ENCODE data around the gene PET100. TPM values are rescaled to one million over a fixed set of nuclear protein-coding genes. Genes with fewer than 3 reads are reported as not detected.

Gene PET100
- total and polyA plus RNA-seq, 2 experiments from 2014 or later = 8.6 to 636 TPM

GRCh38 chr19:7650148-7650547 is 20.6 kb downstream of the PET100 start (continued):
- TF ChIP-seq, protein P1, sequence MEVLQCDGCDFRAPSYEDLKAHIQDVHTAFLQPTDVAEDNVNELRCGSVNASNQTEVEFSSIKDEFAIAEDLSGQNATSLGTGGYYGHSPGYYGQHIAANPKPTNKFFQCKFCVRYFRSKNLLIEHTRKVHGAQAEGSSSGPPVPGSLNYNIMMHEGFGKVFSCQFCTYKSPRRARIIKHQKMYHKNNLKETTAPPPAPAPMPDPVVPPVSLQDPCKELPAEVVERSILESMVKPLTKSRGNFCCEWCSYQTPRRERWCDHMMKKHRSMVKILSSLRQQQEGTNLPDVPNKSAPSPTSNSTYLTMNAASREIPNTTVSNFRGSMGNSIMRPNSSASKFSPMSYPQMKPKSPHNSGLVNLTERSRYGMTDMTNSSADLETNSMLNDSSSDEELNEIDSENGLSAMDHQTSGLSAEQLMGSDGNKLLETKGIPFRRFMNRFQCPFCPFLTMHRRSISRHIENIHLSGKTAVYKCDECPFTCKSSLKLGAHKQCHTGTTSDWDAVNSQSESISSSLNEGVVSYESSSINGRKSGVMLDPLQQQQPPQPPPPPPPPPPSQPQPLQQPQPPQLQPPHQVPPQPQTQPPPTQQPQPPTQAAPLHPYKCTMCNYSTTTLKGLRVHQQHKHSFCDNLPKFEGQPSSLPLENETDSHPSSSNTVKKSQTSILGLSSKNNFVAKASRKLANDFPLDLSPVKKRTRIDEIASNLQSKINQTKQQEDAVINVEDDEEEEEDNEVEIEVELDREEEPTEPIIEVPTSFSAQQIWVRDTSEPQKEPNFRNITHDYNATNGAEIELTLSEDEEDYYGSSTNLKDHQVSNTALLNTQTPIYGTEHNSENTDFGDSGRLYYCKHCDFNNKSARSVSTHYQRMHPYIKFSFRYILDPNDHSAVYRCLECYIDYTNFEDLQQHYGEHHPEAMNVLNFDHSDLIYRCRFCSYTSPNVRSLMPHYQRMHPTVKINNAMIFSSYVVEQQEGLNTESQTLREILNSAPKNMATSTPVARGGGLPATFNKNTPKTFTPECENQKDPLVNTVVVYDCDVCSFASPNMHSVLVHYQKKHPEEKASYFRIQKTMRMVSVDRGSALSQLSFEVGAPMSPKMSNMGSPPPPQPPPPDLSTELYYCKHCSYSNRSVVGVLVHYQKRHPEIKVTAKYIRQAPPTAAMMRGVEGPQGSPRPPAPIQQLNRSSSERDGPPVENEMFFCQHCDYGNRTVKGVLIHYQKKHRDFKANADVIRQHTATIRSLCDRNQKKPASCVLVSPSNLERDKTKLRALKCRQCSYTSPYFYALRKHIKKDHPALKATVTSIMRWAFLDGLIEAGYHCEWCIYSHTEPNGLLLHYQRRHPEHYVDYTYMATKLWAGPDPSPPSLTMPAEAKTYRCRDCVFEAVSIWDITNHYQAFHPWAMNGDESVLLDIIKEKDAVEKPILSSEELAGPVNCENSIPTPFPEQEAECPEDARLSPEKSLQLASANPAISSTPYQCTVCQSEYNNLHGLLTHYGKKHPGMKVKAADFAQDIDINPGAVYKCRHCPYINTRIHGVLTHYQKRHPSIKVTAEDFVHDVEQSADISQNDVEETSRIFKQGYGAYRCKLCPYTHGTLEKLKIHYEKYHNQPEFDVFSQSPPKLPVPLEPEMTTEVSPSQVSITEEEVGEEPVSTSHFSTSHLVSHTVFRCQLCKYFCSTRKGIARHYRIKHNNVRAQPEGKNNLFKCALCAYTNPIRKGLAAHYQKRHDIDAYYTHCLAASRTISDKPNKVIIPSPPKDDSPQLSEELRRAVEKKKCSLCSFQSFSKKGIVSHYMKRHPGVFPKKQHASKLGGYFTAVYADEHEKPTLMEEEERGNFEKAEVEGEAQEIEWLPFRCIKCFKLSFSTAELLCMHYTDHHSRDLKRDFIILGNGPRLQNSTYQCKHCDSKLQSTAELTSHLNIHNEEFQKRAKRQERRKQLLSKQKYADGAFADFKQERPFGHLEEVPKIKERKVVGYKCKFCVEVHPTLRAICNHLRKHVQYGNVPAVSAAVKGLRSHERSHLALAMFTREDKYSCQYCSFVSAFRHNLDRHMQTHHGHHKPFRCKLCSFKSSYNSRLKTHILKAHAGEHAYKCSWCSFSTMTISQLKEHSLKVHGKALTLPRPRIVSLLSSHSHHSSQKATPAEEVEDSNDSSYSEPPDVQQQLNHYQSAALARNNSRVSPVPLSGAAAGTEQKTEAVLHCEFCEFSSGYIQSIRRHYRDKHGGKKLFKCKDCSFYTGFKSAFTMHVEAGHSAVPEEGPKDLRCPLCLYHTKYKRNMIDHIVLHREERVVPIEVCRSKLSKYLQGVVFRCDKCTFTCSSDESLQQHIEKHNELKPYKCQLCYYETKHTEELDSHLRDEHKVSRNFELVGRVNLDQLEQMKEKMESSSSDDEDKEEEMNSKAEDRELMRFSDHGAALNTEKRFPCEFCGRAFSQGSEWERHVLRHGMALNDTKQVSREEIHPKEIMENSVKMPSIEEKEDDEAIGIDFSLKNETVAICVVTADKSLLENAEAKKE (CRISPR knock-in tag; IDR thresholded peaks at IDR 0.05) = no peak
- TF ChIP-seq CREB1 (CRISPR knock-in tag; IDR thresholded peaks at IDR 0.05; ENCODE audit: low read depth) = no peak
- no peak for TF ChIP-seq POLR2AphosphoS5 (IDR thresholded peaks at IDR 0.05; ENCODE audit: low read depth)
- TF ChIP-seq, protein P2, sequence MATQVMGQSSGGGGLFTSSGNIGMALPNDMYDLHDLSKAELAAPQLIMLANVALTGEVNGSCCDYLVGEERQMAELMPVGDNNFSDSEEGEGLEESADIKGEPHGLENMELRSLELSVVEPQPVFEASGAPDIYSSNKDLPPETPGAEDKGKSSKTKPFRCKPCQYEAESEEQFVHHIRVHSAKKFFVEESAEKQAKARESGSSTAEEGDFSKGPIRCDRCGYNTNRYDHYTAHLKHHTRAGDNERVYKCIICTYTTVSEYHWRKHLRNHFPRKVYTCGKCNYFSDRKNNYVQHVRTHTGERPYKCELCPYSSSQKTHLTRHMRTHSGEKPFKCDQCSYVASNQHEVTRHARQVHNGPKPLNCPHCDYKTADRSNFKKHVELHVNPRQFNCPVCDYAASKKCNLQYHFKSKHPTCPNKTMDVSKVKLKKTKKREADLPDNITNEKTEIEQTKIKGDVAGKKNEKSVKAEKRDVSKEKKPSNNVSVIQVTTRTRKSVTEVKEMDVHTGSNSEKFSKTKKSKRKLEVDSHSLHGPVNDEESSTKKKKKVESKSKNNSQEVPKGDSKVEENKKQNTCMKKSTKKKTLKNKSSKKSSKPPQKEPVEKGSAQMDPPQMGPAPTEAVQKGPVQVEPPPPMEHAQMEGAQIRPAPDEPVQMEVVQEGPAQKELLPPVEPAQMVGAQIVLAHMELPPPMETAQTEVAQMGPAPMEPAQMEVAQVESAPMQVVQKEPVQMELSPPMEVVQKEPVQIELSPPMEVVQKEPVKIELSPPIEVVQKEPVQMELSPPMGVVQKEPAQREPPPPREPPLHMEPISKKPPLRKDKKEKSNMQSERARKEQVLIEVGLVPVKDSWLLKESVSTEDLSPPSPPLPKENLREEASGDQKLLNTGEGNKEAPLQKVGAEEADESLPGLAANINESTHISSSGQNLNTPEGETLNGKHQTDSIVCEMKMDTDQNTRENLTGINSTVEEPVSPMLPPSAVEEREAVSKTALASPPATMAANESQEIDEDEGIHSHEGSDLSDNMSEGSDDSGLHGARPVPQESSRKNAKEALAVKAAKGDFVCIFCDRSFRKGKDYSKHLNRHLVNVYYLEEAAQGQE (IDR thresholded peaks at IDR 0.05; ENCODE audit: unreplicated experiment) = no peak
- no peak for TF ChIP-seq EZH2 (IDR thresholded peaks at IDR 0.05; ENCODE audit: low read depth, unreplicated experiment)
- TF ChIP-seq STAT1 (IDR thresholded peaks at IDR 0.05; ENCODE audit: unreplicated experiment) = no peak
- TF ChIP-seq ETS1 (IDR thresholded peaks at IDR 0.05) = no peak
- no peak for TF ChIP-seq ZNF331 (CRISPR knock-in tag; IDR thresholded peaks at IDR 0.05; ENCODE audit: low read depth)
